ENCODE results near the gene CLASRP.

- TF ChIP-seq ZNF274 (IDR thresholded peaks at IDR 0.05; ENCODE audit: low read depth, low read length) (no peak), SUZ12 (IDR thresholded peaks at IDR 0.05; ENCODE audit: extremely low read depth, insufficient read depth, insufficient read length) (no peak)
Measured at GRCh38 chr19:45037393-45038169, 1.3 kb upstream of the CLASRP start.

All from NT2/D1 (cell line).